Stimulated activated naive CD8-positive, alpha-beta T cell treated with anti-CD3 and anti-CD28 coated beads, Interleukin-15, Interleukin-2, amounts not matched to agents 100 U/mL and 50 U/mL, for 24 hours (primary cell): ENCODE data around the gene NIM1K.
"Not testable (repeated sequence)": the region's sequence is repeated elsewhere in the genome, so short reads cannot be mapped to it uniquely, and the experiment has no call there.

Source experiments
- ATAC-seq: fragments of 150-1000 bp; cut with Tn5 transposase; one replicate; pipeline ENCODE4 v1.10.0; 2021
- DNase-seq: peaks from one replicate; pipeline ENCODE4 v3.0.0; 2021

The NIM1K gene

DNA sequence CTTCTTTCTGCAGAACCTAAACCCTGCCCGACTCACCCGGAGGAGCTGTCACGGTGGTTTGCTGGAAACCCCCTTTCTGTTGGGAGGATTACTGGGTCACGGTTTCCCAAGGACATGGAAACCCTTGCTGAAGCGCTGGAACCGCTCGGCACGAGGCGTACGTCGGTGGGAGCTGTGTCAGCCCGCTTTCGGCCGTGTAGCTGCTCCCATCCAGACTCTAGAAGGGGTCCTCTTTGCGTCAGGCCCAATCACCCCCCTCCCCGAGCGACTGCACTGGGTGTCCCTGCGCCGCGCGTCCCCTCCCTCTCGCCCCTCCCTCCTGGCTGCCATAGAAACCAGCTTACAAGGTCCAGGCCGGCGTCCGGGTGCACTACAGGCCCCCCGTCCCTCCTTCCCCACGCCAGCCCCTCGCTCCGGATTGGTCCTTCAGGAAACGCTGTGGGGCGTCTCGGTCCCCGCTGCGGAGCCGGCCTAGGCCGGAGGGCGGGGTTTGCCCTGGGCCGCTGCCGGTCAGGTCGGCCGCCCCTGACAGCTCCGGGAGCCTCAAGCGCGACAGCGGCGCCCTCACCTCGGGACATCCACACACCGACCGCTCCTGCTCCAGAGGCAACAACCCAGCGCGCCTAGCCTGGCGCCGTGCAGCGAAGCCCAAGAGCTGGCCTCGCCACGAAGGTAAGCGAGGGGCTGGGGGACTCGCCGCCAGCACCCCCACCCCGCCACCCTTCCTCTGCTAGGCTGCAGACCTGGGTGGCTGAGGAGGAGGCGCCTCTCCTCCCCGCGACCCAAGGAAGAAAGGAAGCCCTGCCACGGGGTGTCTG is at the start of gene NIM1K:
Gene NIM1K, plus strand, starts transcription at position 486 of the 818 bp plus-strand sequence. CDS start 53,551 bp downstream, outside the sequence.
- DNase-seq, result peak; percentile 56
- ATAC-seq, result peak; percentile 67

DNA sequence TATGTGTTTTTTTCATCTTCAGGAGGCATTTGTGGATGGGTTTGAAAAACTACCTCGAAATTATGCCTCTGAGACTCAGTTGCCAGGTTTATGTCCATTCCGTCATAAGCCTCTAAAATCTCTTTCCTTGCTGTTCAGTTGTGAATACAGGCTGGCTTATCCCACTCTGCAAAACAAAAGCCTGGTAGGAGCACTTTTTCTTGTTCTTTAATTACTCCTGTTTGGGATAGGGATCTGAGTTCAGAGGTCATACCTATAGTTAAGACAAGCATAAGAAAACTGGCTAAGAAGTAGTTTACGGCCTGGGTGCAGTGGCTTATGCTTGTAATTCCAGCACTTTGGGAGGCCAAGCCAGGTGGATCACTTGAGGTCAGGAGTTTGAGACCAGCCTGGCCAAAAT is 47.0 kb upstream of the NIM1K start:
- ATAC-seq (no peak), DNase-seq (no peak)

DNA sequence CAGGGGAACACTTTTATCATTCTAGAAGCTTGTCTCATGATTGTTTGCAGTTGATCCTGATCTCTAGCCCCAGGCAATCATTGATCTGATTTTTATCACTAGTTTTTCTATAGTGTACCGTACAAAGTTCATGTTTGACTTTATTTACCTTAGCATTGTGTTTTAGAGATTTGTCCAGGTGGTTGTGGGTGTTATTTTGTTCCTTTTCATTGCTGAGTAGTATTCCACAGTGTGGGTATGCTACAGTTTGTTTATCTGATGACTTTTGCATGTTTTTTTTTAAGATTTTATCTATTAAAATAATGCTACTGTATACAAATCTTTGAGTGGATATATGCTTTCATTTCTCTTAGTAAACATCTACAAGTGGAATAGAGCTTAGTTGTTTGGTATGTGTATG is 45.1 kb upstream of the NIM1K start:
- DNase-seq, result no peak
- no peak for ATAC-seq

DNA sequence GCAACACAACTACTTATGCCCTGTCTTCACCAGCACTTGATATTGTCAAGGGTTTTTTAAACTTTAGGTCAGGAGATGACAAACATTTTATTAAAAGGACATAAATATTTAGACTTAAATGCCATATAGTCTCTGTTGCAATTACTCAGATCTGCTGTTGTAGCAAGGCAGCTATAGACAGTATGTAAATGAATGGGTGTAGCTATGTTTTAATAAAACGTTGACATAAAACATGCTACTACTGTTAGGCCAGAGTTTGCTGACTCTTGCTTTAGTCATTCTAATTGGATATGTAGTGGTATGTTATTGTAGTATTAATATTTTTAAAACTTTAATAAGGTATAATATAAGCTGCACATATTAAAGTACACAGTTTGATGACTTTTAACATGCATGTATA is 43.6 kb upstream of the NIM1K start:
- no peak for ATAC-seq
- DNase-seq, result no peak

DNA sequence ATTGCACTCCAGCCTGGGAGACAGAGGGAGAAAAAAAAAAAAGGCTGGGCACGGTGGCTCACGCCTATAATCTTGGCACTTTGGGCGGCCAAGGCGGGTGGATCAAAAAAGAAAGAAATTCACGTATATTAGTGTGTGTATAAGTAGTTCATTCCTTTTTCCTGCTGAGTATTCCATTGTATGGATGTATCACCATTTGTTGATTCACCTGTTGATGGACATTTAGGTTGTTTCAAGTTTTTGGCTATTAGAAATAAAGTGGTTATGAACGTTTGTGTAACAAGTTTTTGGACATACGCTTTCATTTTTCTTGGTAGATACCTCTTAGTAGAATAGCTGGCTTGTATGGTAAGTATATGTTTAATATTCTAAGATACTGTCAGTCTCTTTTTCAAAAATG is 42.8 kb upstream of the NIM1K start:
- no peak for ATAC-seq
- no peak for DNase-seq

DNA sequence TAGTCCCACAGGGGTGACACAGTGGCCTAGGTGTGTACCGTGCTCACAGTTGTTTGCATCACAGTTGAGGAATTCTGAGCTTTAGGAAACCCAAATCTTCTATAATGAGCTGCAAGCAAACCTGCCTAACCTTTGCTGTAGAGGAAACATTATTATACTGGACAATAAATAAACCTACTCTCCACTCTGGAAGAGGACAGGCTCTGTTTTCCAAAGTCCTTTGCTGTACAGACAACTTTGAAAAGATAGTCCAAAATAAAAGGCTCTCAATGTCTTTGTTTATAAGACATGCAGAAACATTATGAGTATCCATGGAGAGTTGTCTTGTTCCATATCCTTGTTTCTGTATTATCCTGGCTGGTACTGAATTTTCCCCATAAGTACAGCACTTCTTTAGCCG is 42.0 kb upstream of the NIM1K start:
- ATAC-seq (no peak), DNase-seq (no peak)

DNA sequence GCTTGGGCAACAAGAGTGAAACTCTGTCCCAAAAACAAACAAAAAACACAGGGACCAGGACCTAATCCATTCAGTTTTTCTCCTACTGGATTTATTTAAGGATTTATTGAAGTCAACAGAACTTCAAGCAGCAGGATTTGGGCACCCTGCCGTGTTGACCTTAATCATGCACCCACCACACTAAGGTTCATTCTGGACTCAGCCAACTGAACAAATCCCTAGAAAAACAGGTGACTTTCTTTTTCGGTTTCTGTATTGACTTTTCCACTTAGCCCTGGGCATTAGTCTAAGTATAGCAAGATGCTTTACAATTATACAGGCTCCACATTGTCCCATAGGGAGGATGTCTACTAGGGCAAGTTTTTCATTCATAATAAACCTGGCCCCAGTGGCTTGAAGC is 41.3 kb upstream of the NIM1K start:
- DNase-seq (no peak), ATAC-seq (no peak)

DNA sequence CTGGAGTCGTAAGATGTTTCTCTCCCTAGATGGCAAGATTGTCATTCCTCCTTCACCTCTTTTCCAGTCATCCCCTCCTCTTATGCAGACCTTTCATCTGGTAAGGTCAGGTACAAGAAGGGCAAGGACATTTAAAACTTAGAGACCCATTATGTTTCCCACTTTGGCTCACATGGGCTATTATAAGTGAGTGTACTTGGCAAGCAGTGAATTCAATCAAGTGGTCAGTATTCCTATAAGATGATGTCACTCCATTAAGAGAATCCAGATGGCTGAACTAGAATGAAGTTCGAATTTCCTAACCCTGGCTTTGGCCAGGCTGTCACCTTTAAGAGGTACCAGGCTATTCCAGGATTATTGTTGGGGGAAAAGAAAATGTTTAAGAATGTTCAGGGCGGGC is 39.1 kb upstream of the NIM1K start:
- no peak for DNase-seq

DNA sequence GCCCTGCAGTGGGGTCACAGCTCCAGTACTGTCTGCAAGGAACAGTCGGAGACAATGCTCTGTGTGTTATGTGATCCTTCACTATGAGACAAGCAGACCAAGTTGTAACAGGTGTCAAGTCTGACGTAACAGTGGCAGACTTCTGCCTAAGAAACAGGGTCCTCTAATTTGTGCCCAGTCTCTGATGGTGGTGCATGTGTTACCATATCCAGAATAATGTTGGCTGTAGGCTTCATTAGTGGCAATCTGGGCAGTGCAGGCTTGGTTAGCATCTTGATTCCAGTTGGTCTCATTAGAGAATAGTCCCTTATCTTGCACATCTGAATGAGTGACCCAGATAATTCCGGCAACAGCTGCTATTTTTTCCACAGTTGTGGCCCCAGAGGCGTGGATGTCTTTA is 37.6 kb upstream of the NIM1K start:
- ATAC-seq, result no peak
- DNase-seq, result no peak

More for the DNA sequence above, 39.1 kb upstream of the NIM1K start:
- ATAC-seq, result no peak

DNA sequence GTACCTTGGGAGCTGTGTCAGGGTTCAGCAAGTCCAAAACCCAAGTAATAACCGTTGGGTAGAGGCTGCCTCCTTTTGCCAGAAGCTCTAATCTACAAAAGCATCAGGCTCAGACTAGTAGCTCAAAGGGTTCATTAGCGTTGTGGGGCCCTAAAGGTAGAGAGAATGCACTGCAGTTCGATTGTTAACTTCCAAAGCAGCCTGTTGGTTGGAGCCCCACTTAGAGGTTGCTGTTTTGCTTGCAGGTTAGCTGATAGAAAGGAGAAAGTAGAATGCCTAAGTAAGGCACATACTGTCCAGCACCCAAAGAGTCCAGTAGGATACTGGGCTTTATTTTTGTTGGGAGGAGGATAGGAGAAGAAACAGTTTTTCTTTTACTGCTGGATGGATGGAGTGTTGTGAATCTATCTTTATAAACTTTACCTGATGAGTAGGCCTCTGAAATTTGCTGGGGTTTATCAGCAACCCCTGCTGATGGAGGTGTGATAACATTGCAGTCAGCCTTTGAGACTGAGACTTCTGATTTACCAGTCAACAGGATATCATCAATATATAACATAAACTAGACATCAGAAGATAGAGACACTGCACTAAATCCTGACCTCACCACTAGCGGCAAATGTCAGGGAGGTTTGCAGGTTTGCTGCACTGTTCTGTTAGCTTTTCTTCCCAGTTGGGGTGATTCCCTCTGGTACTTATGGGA is 36.5 kb upstream of the NIM1K start:
- DNase-seq, result no peak
- ATAC-seq, result no peak

DNA sequence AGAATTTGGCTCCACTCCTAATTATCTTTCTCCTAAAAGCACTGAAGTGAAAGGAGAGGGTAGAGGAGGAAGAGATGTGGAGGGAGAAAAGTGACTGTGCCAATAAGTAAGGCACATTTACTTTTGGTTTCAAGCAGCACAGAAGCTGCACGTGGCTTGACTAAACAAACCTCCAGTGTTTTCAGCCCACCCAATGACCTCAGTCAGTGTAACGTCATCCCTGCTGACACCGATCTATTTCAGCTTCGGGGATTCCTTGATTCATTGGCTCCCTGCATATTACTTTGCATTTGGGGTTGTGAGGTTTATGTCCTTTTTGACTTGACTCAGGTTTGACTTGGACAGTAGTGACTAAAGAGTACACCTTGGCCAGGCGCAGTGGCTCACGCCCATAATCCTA is 35.6 kb upstream of the NIM1K start:
- DNase-seq, result no peak
- ATAC-seq, result peak; percentile 45

DNA sequence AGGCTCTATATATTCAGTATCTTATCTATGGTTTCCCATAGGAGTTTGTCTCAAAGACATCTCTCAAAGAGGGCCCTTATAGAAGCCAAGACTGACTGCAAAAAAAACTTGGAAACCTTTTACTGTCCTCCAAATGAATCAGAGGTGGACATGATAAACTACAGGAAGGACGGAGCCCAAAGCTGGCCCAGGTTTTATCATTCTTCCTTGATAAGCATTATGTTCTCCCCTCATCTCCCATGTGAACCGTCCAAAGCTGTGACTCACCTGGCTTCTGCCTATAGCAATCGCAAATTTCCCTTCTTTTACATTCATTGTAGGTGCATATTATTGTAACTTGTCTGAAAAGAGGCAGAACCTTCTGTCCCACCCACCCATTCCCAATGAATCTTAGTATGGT is 35.0 kb upstream of the NIM1K start:
- no peak for DNase-seq
- ATAC-seq, result no peak

DNA sequence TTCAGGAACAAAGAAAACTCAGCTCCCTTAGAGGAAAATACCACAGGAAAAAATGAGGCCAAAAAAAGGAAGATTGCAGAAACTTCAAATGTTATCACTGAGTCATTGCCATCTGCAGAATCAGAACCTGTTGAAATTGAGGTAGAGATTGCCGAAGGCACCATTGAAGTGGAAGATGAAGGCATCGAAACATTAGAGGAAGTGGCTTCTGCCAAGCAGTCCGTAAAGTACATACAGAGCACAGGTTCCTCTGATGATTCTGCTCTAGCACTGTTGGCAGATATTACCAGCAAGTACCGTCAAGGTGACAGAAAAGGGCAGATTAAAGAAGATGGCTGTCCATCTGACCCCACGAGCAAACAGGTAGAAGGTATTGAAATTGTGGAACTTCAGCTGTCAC is 30.8 kb upstream of the NIM1K start:
- DNase-seq (peak; percentile 5), ATAC-seq (peak; percentile 75)

DNA sequence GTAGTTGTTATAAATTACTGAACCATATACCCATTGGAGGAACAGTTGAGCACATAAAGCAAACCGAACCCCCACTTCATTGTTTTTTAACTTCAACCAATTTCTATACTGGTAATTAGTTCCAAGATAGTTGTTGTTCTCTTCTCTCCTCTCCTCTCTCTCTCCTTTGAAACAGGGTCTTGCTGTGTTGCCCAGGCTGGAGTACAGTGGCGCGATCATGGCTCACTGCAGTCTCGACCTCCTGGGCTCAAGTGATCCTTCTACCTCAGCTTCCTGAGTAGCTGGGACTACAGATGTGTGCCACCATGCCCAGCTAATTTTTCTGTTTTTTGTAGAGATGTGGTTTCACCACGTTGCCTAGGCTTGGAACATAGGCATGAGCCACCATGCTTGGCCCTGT is 27.2 kb upstream of the NIM1K start:
- not testable (repeated sequence) for DNase-seq, ATAC-seq

DNA sequence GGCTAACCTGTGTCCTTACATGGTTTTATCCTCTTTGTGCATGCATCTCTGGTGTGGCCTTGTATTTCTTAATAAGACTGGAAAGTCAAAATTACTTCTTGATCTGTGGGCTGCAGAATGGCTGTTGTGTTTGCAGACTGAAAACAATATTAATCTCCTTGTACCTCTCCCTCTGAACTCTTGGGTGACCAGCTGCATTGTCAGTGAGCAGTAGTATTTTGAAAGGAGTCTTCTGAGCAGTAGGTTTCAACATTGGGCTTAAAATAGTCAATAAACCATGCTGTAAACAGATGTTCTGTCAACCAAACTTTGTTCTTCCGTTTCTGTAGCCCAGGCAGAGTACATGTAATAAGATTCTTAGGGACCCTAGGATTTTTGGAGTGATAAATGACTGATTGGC is 26.7 kb upstream of the NIM1K start:
- ATAC-seq, result no peak
- DNase-seq, result no peak

DNA sequence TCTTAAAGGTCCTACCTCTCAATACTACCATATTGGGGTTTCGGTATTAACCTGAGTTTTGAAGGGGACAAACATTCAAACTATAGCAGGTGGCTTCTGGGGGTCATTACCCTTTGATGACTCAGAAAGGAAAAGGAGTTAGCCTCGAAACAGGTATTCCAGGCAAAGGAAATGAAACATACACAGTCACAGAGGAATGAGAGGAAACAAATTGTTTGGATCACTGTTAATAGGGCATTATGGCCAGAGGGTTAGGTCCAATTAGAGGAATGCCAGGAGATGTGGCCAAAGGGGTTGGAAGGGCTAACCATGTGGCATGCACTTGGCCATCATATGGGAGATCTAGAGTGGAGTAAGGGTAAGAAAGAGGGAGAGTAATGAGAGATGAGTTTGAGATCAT is 23.9 kb upstream of the NIM1K start:
- no peak for ATAC-seq
- no peak for DNase-seq

DNA sequence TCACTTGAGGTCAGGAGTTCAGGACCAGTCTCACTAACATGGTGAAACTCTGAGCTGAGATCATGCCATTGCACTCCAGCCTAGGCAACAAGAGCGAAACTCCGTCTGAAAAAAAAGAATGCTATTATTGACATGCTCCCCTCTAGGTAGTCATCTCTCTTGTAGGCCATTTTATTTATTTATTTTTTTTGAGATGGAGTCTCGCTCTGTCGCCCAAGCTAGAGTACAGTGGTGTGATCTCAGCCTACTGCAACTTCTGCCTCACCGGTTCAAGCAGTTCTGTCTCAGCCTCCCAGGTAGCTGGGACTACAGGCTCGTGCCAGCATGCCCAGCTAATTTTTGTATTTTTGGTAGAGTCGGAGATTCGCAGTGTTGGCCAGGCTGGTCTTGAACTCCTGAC is 20.6 kb upstream of the NIM1K start:
- ATAC-seq (no peak), DNase-seq (no peak)

DNA sequence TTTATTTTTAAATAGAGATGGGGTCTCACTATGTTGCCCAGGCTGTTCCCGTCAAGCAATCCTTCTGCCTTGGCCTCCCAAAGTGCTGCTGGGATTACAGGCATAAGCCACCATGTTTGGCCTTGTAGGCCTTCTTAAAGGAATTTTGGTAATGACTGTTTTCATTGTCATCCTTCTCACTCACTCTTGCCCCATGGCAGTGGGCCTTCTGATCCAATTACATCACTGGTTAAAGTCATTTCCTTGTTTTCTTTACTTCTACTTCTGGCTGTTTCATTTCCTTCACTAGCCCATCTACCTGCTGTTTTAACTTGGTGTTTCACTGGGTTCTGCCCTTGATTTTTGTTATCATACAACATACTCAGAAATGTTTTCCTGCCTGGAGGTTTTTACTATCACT is 20.1 kb upstream of the NIM1K start:
- DNase-seq (no peak), ATAC-seq (no peak)

DNA sequence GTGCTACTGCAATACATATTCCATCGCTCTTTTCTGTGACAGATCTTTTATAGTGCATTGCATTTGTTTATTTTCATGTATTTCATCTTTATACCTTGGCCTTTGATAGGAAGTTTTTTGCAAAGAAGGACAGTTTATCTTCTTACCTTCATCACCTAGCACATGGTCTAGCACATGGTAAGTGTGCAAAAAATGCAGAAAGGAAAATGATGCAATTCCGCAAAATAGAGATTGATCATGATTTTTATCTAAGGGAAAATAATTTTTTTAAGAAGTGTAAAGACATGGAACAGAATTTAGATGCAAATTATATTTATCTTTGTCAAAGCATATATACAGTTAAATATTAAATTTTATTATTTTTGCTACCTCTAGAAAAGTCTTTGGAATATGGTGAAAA is 19.2 kb upstream of the NIM1K start:
- ATAC-seq, result no peak
- no peak for DNase-seq

DNA sequence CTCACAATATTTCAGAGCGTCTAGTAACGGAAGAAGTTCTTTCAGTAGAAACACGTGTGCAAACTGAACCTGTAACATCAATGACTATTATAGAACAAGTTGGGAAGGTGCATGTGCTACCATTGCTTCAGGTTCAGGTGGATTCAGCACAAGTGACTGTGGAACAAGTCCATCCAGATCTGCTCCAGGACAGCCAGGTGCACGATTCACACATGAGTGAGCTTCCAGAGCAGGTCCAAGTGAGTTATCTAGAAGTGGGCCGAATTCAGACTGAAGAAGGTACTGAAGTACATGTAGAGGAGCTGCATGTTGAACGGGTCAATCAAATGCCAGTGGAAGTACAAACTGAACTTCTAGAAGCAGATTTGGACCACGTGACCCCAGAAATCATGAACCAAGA is 17.4 kb upstream of the NIM1K start:
- DNase-seq, result no peak
- ATAC-seq, result no peak

DNA sequence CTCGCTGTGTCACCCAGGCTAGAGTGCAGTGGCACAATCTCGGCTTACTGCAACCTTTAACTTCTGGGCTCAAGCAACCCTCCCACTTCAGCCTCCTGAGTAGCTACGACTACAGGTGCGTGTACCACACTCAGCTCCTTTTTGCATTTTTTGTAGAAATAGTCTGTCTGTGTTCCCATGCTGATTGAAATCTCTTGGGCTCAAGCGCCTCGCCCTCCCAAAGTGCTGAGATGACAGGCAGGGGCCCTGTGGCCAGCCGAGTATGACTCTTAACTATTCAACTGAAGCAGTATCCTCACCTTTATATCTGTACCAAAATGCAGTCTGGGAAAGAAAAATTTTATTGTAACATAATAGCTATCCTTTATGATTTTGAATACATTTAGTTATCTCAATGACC is 12.2 kb upstream of the NIM1K start:
- DNase-seq, result no peak
- no peak for ATAC-seq

DNA sequence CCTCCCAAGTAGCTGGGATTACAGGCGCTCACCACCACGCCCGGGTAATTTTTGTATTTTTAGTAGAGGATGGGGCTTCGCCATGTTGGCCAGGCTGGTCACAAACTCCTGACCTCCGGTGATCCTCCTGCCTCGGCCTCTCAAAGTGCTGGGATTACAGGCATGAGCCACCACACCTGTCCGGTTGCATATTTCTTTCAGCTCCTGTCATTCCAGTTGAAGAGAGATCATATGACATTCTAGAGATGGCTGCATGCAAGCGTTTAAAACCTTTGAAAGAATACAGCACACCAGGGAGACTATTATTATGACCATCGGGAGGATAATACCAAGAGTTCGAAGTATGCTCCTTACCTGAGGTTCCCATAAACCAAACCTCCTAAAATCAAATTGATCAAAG is 9.6 kb upstream of the NIM1K start:
- ATAC-seq (no peak), DNase-seq (no peak)

DNA sequence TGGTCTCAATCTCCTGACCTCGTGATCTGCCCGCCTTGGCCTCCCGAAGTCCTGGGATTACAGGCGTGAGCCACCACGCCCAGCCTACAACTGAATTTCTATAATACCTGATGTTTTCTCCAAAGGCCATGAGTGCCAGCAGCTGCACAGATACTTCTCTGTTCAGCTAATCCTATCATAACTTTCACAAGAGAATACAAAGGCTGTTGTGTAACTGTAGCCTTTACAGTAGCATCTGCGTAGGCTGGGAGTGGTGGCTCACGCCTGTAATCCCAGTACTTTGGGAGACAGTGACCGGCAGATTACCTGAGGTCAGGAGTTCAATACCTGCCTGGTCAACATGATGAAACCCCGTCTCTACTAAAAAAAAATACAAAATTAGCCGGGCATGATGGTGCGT is 8.9 kb upstream of the NIM1K start:
- DNase-seq, result not testable (repeated sequence)

More for the DNA sequence above, 8.9 kb upstream of the NIM1K start:
- not testable (repeated sequence) for ATAC-seq
